COR-L47 (cell line): ENCODE measurements around the gene GLA.

ENCODE experiments used
- DNase-seq: peaks from one replicate; lab custom pipeline; 2025; lab: John Stamatoyannopoulos, UW

The GLA gene

GRCh38 chrX:101407748-101408531 is at the start of gene GLA, which contains the start of gene HNRNPH2:
GLA (minus strand) TSS chrX:101407925; CDS start chrX:101407903, 22 bp downstream.
HNRNPH2 (plus strand) TSS chrX:101408222; CDS start chrX:101411989, 3,767 bp downstream.
- peak; percentile 92 for DNase-seq

- no peak for DNase-seq
Observed at GRCh38 chrX:101452056-101452455, 44.3 kb upstream of the GLA start.

- no peak for DNase-seq
Observed at GRCh38 chrX:101450961-101451360, 43.2 kb upstream of the GLA start.

GRCh38 chrX:101450085-101450484 is 42.4 kb upstream of the GLA start:
- DNase-seq, result no peak

GRCh38 chrX:101449279-101449678 is 41.6 kb upstream of the GLA start:
- no peak for DNase-seq

GRCh38 chrX:101442085-101442484 is 34.4 kb upstream of the GLA start:
- no peak for DNase-seq

GRCh38 chrX:101430457-101431078 is 22.8 kb upstream of the GLA start:
- DNase-seq, result no peak

- no peak for DNase-seq
Observed at GRCh38 chrX:101429934-101430333, 22.2 kb upstream of the GLA start.

GRCh38 chrX:101427954-101428353 is 20.2 kb upstream of the GLA start:
- no peak for DNase-seq

- no peak for DNase-seq
Observed at GRCh38 chrX:101419489-101419888, 11.8 kb upstream of the GLA start.

GRCh38 chrX:101417981-101418841 is 10.5 kb upstream of the GLA start:
- peak; percentile 4 for DNase-seq

- DNase-seq, result no peak
Observed at GRCh38 chrX:101417190-101417589, 9.5 kb upstream of the GLA start.

GRCh38 chrX:101416691-101417090 is 9.0 kb upstream of the GLA start:
- no peak for DNase-seq

- peak; percentile 18 for DNase-seq
Observed at GRCh38 chrX:101415180-101416145, 7.7 kb upstream of the GLA start.

GRCh38 chrX:101411984-101412383 is 4.3 kb upstream of the GLA start:
- no peak for DNase-seq

- no peak for DNase-seq
Observed at GRCh38 chrX:101410461-101410860, 2.7 kb upstream of the GLA start.

GRCh38 chrX:101409043-101409442 is 1.3 kb upstream of the GLA start:
- DNase-seq, result no peak

- no peak for DNase-seq
Observed at GRCh38 chrX:101408532-101408841, 762 bp upstream of the GLA start.

GRCh38 chrX:101407167-101407747 is 468 bp downstream of the GLA start:
- no peak for DNase-seq

GRCh38 chrX:101399825-101400224 is 7.9 kb downstream of the GLA start:
- DNase-seq, result no peak

- DNase-seq, result no peak
Observed at GRCh38 chrX:101398694-101399093, 9.0 kb downstream of the GLA start.
